NCI-H2196 (cell line): ENCODE data around the gene MADD.
A peak's percentile ranks its signal among the peaks of the same experiment; 100 is the strongest.

ENCODE experiments used
- DNase-seq: peaks from one replicate; lab custom pipeline; 2025; ENCODE audit not compliant: unreplicated experiment; lab: John Stamatoyannopoulos, UW

The MADD gene

DNA sequence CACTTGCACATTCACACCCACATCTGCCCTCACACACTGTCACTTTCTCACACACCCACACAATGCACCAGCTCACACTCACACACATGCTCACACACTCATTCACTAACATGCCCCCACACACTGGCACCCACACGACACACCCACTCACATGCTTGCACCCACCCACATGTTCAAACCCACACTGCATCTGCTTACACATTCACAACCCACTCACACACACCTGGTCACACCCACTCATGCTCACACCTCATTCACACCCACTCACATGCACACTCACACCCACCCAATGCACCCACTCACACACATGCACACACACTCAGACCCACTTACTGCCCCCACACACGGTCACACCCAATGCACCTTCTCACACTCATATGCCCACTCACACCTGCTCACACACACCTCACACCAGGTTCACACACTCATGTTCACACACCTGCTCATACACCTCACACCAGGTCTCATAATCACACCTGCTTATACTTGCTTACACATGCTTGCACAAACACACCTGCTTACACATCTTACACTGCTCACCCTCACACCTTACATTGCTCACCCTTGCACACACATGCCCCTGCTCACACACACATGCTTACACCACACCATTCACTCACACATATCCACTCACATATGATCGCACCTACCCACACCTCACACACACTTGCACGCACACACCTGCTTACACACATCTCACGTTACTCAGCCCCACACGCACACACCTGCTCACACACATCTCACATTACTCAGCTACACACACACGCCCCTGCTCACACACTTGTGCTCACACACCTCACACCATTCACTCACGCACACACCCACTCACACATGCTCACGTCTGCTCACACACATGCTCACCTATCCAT, 86.4 kb downstream of the MADD start:
- DNase-seq, result no peak

DNA sequence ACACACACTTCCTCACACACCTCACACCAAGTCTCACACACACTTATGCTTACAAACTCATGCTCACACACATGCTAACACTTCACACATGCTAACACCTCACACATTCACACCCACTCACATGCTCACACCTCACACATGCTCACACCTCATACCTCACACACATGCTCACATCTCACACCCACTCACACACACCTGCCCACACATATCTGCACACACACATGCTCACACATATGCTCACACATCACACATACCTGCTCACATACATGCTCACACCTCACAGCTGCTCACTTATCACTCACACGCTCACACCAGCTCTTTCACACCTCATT, 87.0 kb downstream of the MADD start:
- DNase-seq, result no peak

GRCh38 chr11:47357985-47358730, 88.2 kb downstream of the MADD start:
- DNase-seq, result no peak

GRCh38 chr11:47358731-47359051, 88.8 kb downstream of the MADD start:
- no peak for DNase-seq

- DNase-seq, result no peak
These were observed 89.2 kb downstream of the MADD start for GRCh38 chr11:47359162-47359561.

DNA sequence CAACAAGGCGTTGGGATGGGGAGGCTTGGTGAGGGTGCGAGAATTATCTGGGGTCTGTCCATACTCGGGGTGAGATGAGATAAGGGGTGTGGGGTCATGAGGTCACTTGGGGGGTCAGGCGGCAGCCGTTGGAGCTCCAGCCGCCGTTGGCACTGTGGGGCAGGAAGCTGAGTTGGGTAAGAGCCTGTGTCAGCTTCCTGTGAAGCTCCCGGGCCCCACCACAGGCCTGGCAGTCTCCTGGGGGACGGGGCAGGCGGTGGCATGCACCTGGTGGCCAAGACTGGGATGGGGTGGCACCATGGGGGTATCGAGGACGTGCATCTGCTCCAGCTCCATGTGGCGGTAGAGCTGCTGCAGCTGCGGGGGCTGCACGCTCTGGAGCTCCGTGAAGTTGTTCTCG, 89.7 kb downstream of the MADD start:
- DNase-seq, result no peak

GRCh38 chr11:47360341-47360740, 90.4 kb downstream of the MADD start:
- DNase-seq, result no peak

DNA sequence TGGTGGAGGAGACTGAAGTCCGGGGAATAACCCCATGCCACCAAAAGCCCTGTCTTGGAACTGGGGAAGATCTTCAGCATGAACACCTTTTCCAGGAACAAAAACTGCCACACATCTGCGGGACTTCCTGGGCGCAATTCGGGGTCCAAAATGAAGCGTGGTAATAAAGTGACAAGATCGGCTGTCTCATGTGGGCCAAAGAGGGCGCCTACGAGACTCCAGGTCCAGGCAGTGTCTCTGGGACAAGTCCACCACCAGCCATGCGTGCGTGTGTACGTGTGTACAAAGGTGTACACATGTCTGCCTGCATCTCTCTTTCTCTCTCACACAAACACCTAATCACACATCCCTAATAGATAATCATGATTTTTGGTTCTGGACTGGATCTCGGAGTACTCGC, 91.5 kb downstream of the MADD start:
- DNase-seq, result no peak

DNA sequence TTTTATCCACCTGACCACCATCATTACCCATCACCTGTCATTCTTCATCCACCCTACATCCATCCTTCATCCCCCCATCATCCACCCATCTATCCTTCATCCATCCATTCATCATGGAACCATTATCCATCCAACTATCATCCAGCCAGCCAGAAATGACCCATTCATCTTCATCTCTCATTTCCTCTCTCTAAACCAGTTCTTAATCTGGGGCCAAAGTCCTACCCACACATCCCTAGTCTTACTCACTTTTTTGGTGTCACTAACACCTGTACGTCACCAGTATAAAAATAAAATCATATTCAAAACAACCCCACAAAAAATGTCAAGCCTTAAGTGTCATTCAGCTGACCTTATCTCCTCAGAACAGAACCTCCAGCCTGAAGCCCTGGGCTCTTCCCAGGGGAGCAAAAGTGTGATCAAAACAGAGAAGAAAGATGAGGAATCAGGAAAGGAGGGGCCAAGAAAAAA, 96.1 kb downstream of the MADD start:
- no peak for DNase-seq

- no peak for DNase-seq
These were observed 99.7 kb downstream of the MADD start for GRCh38 chr11:47369676-47370075.

DNA sequence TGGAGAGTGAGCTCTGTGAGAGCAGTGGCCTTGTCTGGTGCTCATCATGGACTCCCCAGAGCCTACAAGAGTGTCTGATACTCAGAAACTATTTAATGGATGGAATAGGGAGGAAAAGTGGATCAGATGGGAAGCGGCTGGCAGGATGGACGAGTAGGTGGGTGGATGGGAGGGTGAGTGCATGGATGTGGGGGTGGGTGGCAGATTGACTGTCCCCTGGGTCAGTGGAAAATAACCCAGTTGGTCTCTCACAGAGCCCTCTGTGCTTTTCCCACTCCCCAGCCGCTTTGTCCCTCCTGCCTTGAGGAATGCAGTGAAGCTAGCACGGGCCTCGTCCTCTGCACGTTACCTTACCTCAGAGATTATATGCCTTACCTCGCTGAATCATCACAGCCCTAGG, 102.5 kb downstream of the MADD start:
- no peak for DNase-seq

DNA sequence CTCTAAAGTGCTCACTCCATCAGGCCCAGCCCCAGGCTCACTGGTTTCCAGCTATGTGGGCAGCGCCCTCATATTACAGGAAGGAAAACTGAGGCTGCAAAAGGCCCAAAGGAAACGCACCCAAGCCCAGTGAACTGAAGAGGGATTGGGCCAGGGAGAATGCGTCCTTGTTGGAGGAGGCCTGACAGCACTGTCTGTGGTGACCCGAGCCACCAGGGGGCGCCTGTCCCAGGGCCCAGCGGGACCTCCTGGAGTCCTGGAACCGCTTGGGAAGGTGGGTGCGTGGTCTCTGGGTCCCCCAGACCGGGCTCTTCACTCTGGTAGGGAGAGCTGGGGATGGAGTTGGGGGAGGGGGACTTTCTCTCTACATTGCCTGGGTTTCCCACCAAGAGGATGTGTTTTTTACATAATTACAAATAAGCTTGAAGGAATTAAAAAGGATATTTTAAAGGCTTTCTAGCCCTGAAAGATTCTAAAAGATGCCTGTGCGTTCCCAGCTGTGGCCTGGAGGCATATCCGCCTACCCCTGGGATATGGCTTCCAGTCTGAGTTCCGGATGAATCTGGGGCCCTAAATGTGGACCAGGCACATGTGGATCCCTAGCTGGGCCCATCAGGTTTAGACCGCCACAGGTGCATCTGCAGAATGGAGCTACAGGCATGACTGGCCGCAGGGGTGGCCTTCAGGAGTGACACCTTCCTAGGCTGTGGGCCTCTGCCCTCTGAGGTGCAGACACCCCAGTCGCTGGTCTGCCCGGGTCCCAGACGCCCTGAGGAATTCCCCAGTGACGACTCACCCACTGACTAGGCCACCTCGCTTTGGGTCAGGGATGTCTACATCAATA, 104.2 kb downstream of the MADD start:
- DNase-seq, result peak; percentile 80

- DNase-seq, result no peak
These were observed 104.7 kb downstream of the MADD start for GRCh38 chr11:47374720-47375019.

GRCh38 chr11:47375020-47375419, 105.1 kb downstream of the MADD start:
- no peak for DNase-seq

GRCh38 chr11:47375546-47376085, 105.7 kb downstream of the MADD start:
- no peak for DNase-seq

GRCh38 chr11:47376107-47376524, 106.2 kb downstream of the MADD start:
- DNase-seq, result no peak

DNA sequence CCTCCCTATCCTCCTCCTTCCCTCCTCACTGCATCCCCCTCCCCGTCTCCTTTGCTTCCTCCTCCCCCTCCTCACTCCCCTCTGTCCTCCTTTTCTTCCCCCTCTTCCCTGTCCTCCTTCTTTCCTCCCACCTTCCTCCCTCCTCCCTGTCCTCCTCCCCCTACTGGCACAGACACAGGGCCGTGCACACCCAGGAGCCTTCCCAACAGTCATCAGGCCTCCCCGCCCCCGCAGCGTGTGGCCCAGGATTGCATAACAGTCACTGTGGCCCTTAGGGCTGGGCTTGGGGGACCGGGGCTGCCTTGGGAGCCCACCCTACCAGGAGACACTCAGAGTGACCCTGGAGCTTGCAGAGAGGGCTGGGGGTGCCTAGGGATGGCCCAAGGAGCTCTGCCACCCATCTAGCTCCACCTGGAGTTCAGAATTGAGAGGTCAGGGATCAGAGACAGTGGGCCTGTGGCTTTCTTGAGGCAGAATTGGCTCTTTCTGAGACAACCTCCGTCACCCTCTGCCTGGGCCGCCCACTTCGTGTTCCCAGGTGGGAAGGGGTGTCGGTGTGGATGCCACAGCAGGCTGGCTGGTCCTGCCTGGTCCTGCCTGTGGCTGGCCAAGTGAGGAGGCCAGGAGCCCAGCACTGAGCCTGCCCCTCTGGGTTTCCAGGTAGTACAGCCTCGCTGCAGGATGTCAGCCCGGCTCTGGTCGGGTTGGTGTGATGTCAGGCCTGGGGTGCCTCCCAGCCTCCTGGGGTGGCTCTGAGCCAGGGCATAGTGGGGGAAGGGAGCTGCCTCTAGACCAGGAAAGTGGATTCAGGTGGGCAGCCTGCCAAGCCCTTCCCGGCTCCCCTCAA, 106.8 kb downstream of the MADD start:
- DNase-seq, result no peak

GRCh38 chr11:47377571-47378009, 107.7 kb downstream of the MADD start:
- no peak for DNase-seq

GRCh38 chr11:47378010-47378835, 108.3 kb downstream of the MADD start, which contains the start of gene SPI1:
SPI1 (minus strand) TSS chr11:47378547; CDS start chr11:47378353, 194 bp downstream.
- DNase-seq, result no peak

- DNase-seq, result no peak
These were observed 108.9 kb downstream of the MADD start for GRCh38 chr11:47378836-47379170.
